ENCODE measurements around the gene STXBP4.

Gene STXBP4

DNA sequence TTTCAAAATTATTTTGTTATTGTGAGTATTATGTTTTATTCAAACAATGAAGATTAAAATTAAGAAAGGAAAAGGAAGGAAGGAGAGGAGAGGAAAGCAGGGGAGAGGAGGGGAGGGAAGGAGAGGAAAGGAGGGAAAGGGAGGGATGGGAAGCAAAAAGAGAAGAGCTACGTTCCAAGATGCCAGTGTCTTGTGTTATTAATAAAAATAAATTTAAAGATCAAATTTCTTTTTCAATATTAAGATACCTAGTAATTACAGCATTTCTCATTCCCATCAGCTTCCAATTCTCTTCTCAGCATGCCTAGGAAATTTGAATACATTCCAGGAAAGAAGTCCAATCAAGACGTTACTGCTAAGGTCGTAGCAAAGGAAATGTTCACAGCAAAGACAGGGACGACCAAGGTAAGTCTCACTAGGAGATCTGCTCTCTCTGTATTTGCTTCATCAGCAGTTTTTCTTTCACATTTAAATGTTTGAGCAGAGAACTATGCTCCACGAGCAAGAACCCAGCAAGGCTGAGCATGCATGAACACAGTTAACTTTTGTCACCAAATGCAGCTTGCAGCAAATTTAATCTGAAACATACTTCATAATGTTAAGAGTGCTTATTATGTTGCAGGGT is 232.9 kb downstream of the STXBP4 start:
- Histone ChIP-seq H3K4me1 (ENCODE audit: insufficient read depth, insufficient read length) (peaks cover 2% of the 10 kb centered on the region), H3K4me3 (ENCODE audit: insufficient read length, low read depth) (no peak overlapping the region), H3K27me3 (ENCODE audit: insufficient read depth, insufficient read length) (no peaks in the 10 kb centered on the region), H3K9ac (ENCODE audit: insufficient read length, low read depth) (no peak overlapping the region), H3K9me3 (ENCODE audit: insufficient read depth, low read length) (peaks cover 8% of the 10 kb centered on the region; the same call in 1 of the 2 replicates), H3K36me3 (ENCODE audit: insufficient read depth, insufficient read length, low read length) (no peaks in the 10 kb centered on the region)
- TF ChIP-seq YY1 (IDR thresholded peaks at IDR 0.05; ENCODE audit: insufficient read depth, insufficient read length) (no peak), ZNF274 (IDR thresholded peaks at IDR 0.05; ENCODE audit: low read depth, low read length) (no peak), SUZ12 (IDR thresholded peaks at IDR 0.05; ENCODE audit: extremely low read depth, insufficient read depth, insufficient read length) (no peak)
- no peak for DNase-seq (ENCODE audit: low read depth, low spot score)

DNA sequence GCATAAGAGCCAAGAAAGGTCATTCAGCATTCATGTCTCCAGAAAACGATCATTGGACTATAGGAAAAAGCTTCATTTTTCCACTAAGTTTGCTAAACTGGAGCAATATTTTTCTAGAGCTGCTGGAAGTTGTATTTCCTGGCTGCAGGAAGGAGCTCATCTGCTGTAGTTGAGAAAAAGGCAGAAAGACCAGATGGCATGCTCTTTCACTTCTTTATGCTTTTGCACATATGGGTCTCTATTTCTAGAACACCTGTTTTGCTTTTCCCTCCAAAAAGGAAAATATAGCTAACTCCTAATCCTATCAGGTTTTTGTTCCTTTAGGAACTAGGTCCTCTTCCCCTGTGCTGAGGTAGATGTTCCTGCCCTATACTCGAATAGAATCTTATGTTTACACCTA is 234.3 kb downstream of the STXBP4 start:
- Histone ChIP-seq H3K4me1 (ENCODE audit: insufficient read depth, insufficient read length) (peaks cover 2% of the 10 kb centered on the region), H3K9me3 (ENCODE audit: insufficient read depth, low read length) (peaks cover 8% of the 10 kb centered on the region; the same call in 1 of the 2 replicates), H3K27me3 (ENCODE audit: insufficient read depth, insufficient read length) (no peaks in the 10 kb centered on the region), H3K36me3 (ENCODE audit: insufficient read depth, insufficient read length, low read length) (no peaks in the 10 kb centered on the region), H3K4me3 (ENCODE audit: insufficient read length, low read depth) (no peak overlapping the region), H3K9ac (ENCODE audit: insufficient read length, low read depth) (no peak overlapping the region)
- DNase-seq (ENCODE audit: low read depth, low spot score) = no peak
- TF ChIP-seq ZNF274 (IDR thresholded peaks at IDR 0.05; ENCODE audit: low read depth, low read length) = no peak
- TF ChIP-seq YY1 (IDR thresholded peaks at IDR 0.05; ENCODE audit: insufficient read depth, insufficient read length) = no peak
- no peak for TF ChIP-seq SUZ12 (IDR thresholded peaks at IDR 0.05; ENCODE audit: extremely low read depth, insufficient read depth, insufficient read length)

DNA sequence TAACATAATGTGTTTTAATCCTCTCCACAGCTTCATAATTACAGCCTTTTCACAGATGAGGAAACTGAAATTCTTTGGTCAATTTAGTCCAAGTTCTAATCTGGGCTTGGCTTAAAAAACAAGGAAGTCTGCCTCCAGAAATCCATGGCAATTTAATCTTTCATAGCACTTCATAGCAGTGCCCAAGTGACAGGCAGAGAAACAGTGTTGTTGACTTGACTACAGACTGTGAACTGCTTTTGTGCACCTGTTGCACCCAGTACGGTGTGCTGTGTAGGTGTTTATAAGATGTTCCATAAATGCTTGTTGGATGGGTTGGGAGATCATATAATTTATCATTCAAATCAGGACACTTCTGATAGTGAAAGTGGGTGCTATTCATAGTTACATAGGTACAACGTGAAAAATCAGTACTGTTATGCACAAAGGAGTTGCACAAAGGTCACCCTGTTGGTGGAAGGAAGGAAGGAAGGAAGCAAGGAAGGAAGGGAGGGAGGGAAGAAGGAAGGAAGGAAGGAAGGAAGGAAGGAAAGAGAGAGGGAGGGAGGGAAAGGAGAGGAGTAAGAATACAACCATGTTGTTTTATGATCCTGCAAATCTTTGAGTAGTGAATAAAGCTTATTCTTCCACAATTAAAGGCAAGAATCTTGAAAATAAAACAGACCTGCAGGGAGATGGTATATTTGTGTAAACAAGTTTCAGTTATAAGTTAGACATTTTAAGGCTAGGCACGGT is 239.7 kb downstream of the STXBP4 start:
- no peaks in the 10 kb centered on the region for H3K36me3 ChIP-seq (ENCODE audit: insufficient read depth, insufficient read length, low read length)
- no peak for TF ChIP-seq SUZ12 (IDR thresholded peaks at IDR 0.05; ENCODE audit: extremely low read depth, insufficient read depth, insufficient read length)
- no peak for TF ChIP-seq ZNF274 (IDR thresholded peaks at IDR 0.05; ENCODE audit: low read depth, low read length)
- no peak for TF ChIP-seq YY1 (IDR thresholded peaks at IDR 0.05; ENCODE audit: insufficient read depth, insufficient read length)
- peaks cover 8% of the 10 kb centered on the region; the same call in 1 of the 2 replicates for H3K9me3 ChIP-seq (ENCODE audit: insufficient read depth, low read length)
- no peaks in the 10 kb centered on the region for H3K27me3 ChIP-seq (ENCODE audit: insufficient read depth, insufficient read length)
- no peak overlapping the region for H3K4me3 ChIP-seq (ENCODE audit: insufficient read length, low read depth)
- H3K9ac ChIP-seq (ENCODE audit: insufficient read length, low read depth) = no peak overlapping the region
- H3K4me1 ChIP-seq (ENCODE audit: insufficient read depth, insufficient read length) = no peaks in the 10 kb centered on the region
- no peak for DNase-seq (ENCODE audit: low read depth, low spot score)

DNA sequence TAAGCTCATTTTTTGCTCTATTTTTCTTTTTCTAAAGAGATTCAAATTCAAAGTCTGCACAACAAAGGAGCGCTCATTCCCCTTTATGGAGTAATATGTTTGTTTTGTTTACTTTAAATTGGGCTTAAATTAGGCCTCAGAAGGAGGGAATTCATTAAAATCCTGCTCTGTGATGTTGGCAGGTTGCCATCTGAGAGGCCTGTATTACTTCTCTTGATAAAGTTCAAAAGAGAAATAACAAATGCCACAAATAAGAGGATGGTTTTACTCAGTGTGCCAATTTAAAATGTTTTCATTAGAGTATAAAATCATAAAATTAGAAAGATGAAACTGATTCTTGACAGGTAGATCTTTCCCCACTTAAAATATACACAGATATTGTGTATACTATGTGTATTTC is 241.7 kb downstream of the STXBP4 start:
- TF ChIP-seq SUZ12 (IDR thresholded peaks at IDR 0.05; ENCODE audit: extremely low read depth, insufficient read depth, insufficient read length) (no peak), YY1 (IDR thresholded peaks at IDR 0.05; ENCODE audit: insufficient read depth, insufficient read length) (no peak), ZNF274 (IDR thresholded peaks at IDR 0.05; ENCODE audit: low read depth, low read length) (no peak)

DNA sequence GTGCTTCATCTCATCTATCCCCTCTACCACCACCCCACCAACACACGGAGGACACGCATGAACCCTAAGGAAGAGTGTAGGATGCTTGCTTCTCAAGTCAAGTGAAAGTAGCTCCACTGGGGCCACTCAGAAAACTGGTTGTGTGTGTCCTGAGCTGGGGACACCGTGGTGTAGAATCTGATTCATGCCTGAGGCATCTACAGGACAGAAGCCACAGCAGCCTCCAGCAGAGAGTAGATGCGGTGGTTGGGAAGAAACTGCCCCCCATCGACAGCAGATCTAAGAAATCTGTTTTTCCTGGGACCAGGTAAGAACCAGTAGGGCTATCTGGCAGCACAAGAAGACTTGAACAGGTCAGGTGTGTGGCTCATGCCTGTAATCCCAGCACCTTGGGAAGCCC is 244.3 kb downstream of the STXBP4 start:
- Histone ChIP-seq H3K27me3 (ENCODE audit: insufficient read depth, insufficient read length) (no peaks in the 10 kb centered on the region), H3K36me3 (ENCODE audit: insufficient read depth, insufficient read length, low read length) (no peaks in the 10 kb centered on the region), H3K4me1 (ENCODE audit: insufficient read depth, insufficient read length) (no peaks in the 10 kb centered on the region), H3K4me3 (ENCODE audit: insufficient read length, low read depth) (no peak overlapping the region), H3K9me3 (ENCODE audit: insufficient read depth, low read length) (peaks cover 5% of the 10 kb centered on the region; the same call in 1 of the 2 replicates), H3K9ac (ENCODE audit: insufficient read length, low read depth) (no peak overlapping the region)
- no peak for TF ChIP-seq ZNF274 (IDR thresholded peaks at IDR 0.05; ENCODE audit: low read depth, low read length)
- TF ChIP-seq YY1 (IDR thresholded peaks at IDR 0.05; ENCODE audit: insufficient read depth, insufficient read length) = no peak
- no peak for TF ChIP-seq SUZ12 (IDR thresholded peaks at IDR 0.05; ENCODE audit: extremely low read depth, insufficient read depth, insufficient read length)
- DNase-seq (ENCODE audit: low read depth, low spot score) = no peak

More for the DNA sequence above, 241.7 kb downstream of the STXBP4 start:
- DNase-seq (ENCODE audit: low read depth, low spot score) = no peak
- no peaks in the 10 kb centered on the region for H3K4me1 ChIP-seq (ENCODE audit: insufficient read depth, insufficient read length)
- no peaks in the 10 kb centered on the region for H3K36me3 ChIP-seq (ENCODE audit: insufficient read depth, insufficient read length, low read length)
- H3K4me3 ChIP-seq (ENCODE audit: insufficient read length, low read depth) = no peak overlapping the region
- H3K9ac ChIP-seq (ENCODE audit: insufficient read length, low read depth) = no peak overlapping the region
- no peaks in the 10 kb centered on the region for H3K9me3 ChIP-seq (ENCODE audit: insufficient read depth, low read length)
- H3K27me3 ChIP-seq (ENCODE audit: insufficient read depth, insufficient read length) = no peaks in the 10 kb centered on the region

DNA sequence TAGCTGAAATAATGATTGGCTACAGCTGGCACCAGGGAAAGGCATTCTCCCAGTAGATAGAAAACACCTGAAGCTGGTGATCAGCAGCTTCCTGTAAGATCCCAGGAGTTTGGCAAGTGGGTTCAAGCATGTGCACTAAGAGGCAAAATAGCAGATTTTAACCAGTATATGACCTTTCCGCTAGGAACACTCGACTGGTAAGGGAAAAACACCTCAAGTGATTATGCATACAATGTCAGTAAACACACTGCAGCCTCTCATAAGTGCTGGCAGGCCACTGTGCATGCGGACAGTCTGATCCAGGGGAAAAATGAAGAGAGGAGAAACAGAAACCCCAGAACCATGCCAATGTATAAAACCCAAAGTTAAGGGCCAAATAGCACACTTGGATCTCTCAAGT is 247.1 kb downstream of the STXBP4 start:
- Histone ChIP-seq H3K4me3 (ENCODE audit: insufficient read length, low read depth) (no peak overlapping the region), H3K36me3 (ENCODE audit: insufficient read depth, insufficient read length, low read length) (no peaks in the 10 kb centered on the region), H3K9ac (ENCODE audit: insufficient read length, low read depth) (no peak overlapping the region), H3K4me1 (ENCODE audit: insufficient read depth, insufficient read length) (no peaks in the 10 kb centered on the region), H3K27me3 (ENCODE audit: insufficient read depth, insufficient read length) (no peaks in the 10 kb centered on the region), H3K9me3 (ENCODE audit: insufficient read depth, low read length) (peaks cover 5% of the 10 kb centered on the region; the same call in 1 of the 2 replicates)
- TF ChIP-seq ZNF274 (IDR thresholded peaks at IDR 0.05; ENCODE audit: low read depth, low read length) (no peak), YY1 (IDR thresholded peaks at IDR 0.05; ENCODE audit: insufficient read depth, insufficient read length) (no peak), SUZ12 (IDR thresholded peaks at IDR 0.05; ENCODE audit: extremely low read depth, insufficient read depth, insufficient read length) (no peak)
- no peak for DNase-seq (ENCODE audit: low read depth, low spot score)

DNA sequence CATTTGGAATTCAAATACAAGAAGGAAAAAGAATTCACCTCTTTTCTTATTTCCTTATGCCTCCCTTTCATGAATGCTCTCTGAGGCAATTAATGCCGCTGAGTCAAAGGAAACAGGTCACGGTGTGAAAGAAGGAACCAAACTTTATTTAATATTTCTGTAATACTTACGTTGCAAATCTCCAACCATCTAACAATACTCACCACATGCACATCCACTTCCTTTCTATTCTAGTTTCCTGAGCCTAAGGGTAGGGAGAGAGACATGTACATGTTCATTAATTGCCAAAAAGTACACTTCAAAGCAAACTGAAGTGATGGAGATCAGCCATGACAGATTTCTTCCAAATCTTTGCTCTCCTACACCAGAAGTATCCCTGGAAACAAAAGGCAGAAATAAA is 248.3 kb downstream of the STXBP4 start:
- H3K9ac ChIP-seq (ENCODE audit: insufficient read length, low read depth) = no peak overlapping the region
- peaks cover 5% of the 10 kb centered on the region; the same call in 1 of the 2 replicates for H3K9me3 ChIP-seq (ENCODE audit: insufficient read depth, low read length)
- TF ChIP-seq SUZ12 (IDR thresholded peaks at IDR 0.05; ENCODE audit: extremely low read depth, insufficient read depth, insufficient read length) = no peak
- no peak for TF ChIP-seq YY1 (IDR thresholded peaks at IDR 0.05; ENCODE audit: insufficient read depth, insufficient read length)
- no peak for TF ChIP-seq ZNF274 (IDR thresholded peaks at IDR 0.05; ENCODE audit: low read depth, low read length)
- DNase-seq (ENCODE audit: low read depth, low spot score) = no peak
- no peaks in the 10 kb centered on the region for H3K27me3 ChIP-seq (ENCODE audit: insufficient read depth, insufficient read length)
- no peaks in the 10 kb centered on the region for H3K4me1 ChIP-seq (ENCODE audit: insufficient read depth, insufficient read length)
- no peaks in the 10 kb centered on the region for H3K36me3 ChIP-seq (ENCODE audit: insufficient read depth, insufficient read length, low read length)
- H3K4me3 ChIP-seq (ENCODE audit: insufficient read length, low read depth) = no peak overlapping the region
